Measurements from ENCODE around the gene PRPF40A. TPM values are rescaled to one million over a fixed set of nuclear protein-coding genes. Genes with fewer than 3 reads are reported as not detected.

Gene PRPF40A
- total and polyA plus RNA-seq, 12 donors, result 13.3 to 51.8 (median 33.1) TPM

DNA sequence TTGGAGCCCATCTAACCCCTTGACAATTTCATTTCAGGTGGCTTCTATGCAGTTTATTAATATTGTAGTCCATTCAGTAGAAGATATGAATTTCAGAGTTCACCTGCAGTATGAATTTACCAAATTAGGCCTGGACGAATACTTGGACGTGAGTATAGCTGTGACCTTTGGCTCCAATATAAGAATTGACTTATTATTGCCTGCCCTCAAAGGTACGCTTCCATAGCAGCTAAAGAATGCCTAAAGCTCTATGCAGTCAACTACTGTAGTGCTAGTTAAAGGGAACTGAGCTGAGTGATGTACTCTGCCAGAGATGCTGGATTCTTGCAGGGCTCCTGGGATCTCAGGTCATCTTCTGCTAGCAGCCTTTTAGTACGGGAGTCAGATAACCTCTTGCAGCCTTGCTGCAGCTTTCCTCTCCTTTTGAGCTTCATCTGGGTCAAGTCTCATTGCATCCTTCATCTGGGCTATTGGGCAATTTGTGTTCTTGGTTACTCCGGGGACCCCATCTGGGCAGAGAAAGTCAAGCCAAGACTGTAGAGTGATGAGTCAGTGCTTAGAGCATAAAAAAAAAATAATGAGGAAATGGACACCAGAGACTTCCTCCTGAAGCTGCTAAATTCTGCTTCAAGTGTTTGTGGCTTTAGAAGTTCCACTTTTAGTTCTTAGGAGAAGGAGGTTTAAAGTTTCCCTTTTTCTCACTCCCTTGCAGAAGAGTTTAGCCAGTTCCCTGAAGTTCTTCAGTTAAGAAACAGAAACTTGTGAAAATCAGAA is 105.6 kb downstream of the PRPF40A start:
- intact Hi-C loops (cut with DNase I), result no loop called here
- no peaks in the 10 kb centered on the region for H3K9me3 ChIP-seq
- DNase-seq (peak in 1 of 2 donors; percentile 36), ATAC-seq (peak; percentile 81 to 97 (median 90))
- 67 to 69% methylated on average over 5 of the region's 5 CpGs for whole genome bisulfite sequencing, 2 donors
- H3K4me1 ChIP-seq, result peaks cover 0 to 30% (median 12%) of the 10 kb centered on the region in 9 donors
- peaks cover 0 to 38% (median 0%) of the 10 kb centered on the region in 9 donors for H3K36me3 ChIP-seq
- H3K4me3 ChIP-seq, result peak overlapping the region in 1 of 10 donors; percentile 28
- TF ChIP-seq CTCF (IDR thresholded peaks at IDR 0.05), result no peak
- H3K27me3 ChIP-seq, result no peaks in the 10 kb centered on the region
- H3K27ac ChIP-seq, result peak overlapping the region in 9 of 10 donors; percentile 11 to 87 (median 43)

GRCh38 chr2:152609699-152610098 is 107.6 kb downstream of the PRPF40A start:
- Histone ChIP-seq H3K27ac (no peak overlapping the region), H3K4me3 (no peak overlapping the region), H3K36me3 (peaks cover 0 to 23% (median 0%) of the 10 kb centered on the region in 9 donors), H3K4me1 (peaks cover 0 to 30% (median 12%) of the 10 kb centered on the region in 9 donors), H3K9me3 (no peaks in the 10 kb centered on the region), H3K27me3 (no peaks in the 10 kb centered on the region)
- WGBS, 2 donors, result 96 to 100% methylated on average over 1 of the region's 1 CpG
- TF ChIP-seq CTCF (IDR thresholded peaks at IDR 0.05), result no peak
- DNase-seq, result no peak
- no peak for ATAC-seq
- intact Hi-C loops (cut with DNase I), result no loop called here

DNA sequence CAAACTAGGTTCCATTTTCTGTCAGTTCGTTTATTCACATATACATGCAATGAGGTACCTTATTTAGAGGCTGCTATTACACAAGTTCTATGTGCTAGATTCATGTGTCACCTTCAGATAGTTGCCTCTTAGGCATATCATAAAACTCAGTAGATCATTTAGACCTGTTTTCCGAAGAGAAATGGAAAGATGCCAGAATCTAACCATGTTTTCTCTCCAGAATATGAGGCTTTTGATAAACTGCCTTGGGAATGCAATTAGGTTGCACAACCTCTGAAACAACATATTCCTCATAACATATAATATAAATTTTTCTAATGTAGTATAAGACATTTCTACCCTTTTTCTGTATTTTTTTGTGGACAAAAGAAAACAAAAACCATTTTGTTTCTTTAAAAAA is 108.1 kb downstream of the PRPF40A start:
- Histone ChIP-seq H3K27me3 (no peaks in the 10 kb centered on the region), H3K4me1 (peaks cover 0 to 30% (median 12%) of the 10 kb centered on the region in 9 donors), H3K9me3 (no peaks in the 10 kb centered on the region), H3K4me3 (no peak overlapping the region), H3K27ac (no peak overlapping the region), H3K36me3 (peaks cover 0 to 17% (median 0%) of the 10 kb centered on the region in 9 donors)
- DNase-seq (no peak), ATAC-seq (no peak)
- no peak for TF ChIP-seq CTCF (IDR thresholded peaks at IDR 0.05)
- intact Hi-C loops (cut with DNase I), result no loop called here
- WGBS, 2 donors, result 73 to 74% methylated on average over 2 of the region's 2 CpGs

GRCh38 chr2:152607793-152608300 is 109.4 kb downstream of the PRPF40A start:
- Histone ChIP-seq H3K27ac (no peak overlapping the region), H3K36me3 (peaks cover 0 to 8% (median 0%) of the 10 kb centered on the region in 9 donors), H3K4me1 (peaks cover 0 to 21% (median 12%) of the 10 kb centered on the region in 9 donors), H3K27me3 (no peaks in the 10 kb centered on the region), H3K4me3 (no peak overlapping the region), H3K9me3 (no peaks in the 10 kb centered on the region)
- DNase-seq (no peak), ATAC-seq (no peak)
- TF ChIP-seq CTCF (IDR thresholded peaks at IDR 0.05), result no peak
- intact Hi-C loops (cut with DNase I), result no loop called here
- WGBS, 2 donors, result 95 to 96% methylated on average over 7 of the region's 7 CpGs
